Parietal lobe (tissue), 2 donors: ENCODE results near the gene MROH2B. TPM values are rescaled to one million over a fixed set of nuclear protein-coding genes. Genes with fewer than 3 reads are reported as not detected.

ENCODE experiments used
- small RNA-seq: library from RNA; depleted of rRNA; stranded (forward); fragments of <200 nt; gene quantifications from one replicate; pipeline ENCODE3, GENCODE V24; 2014; ENCODE audit warnings: low replicate concordance
- total RNA-seq: library from RNA; depleted of rRNA; stranded (reverse); fragments of >200 nt; gene quantifications from one replicate; pipeline ENCODE4 v1.2.3, GENCODE V29; 2014

Gene MROH2B
- total RNA-seq = not detected

GRCh38 chr5:41071242-41071641 lies at the start of gene MROH2B:
MROH2B (minus strand) TSS chr5:41071342; CDS start chr5:41070852, 490 bp downstream.

Small RNA genes within 50 kb of the gene (small RNA-seq; reads per million reads assigned to genes)
- not detected for gene AC114967.1

Other genes starting within 250 kb of the MROH2B start
- 547 TPM for gene RPL37, start 236.1 kb downstream of the MROH2B start, total RNA-seq
- 0.63 TPM for gene CARD6, start 230.0 kb downstream of the MROH2B start, total RNA-seq
- 0.94 TPM for gene C7, start 161.8 kb downstream of the MROH2B start, total RNA-seq
- not detected for gene C6, start 142.2 kb upstream of the MROH2B start, total RNA-seq